Measurements from ENCODE around the gene PUM1. TPM values are rescaled to one million over a fixed set of nuclear protein-coding genes. Genes with fewer than 3 reads are reported as not detected.

The PUM1 gene
- total and polyA plus RNA-seq, 9 donors = 36.3 to 125 (median 112) TPM

GRCh38 chr1:30883389-30884172 is 181.9 kb downstream of the PUM1 start:
- H3K9me3 ChIP-seq = no peaks in the 10 kb centered on the region
- intact Hi-C loops (cut with DNase I) = no loop called here
- no peaks in the 10 kb centered on the region for H3K36me3 ChIP-seq
- H3K4me3 ChIP-seq = no peak overlapping the region
- H3K4me1 ChIP-seq (ENCODE audit: insufficient read depth) = peaks cover 3% of the 10 kb centered on the region
- H3K27ac ChIP-seq = no peak overlapping the region
- no peaks in the 10 kb centered on the region for H3K27me3 ChIP-seq
- TF ChIP-seq CTCF (IDR thresholded peaks at IDR 0.05) (no peak), EP300 (IDR thresholded peaks at IDR 0.05) (no peak), POLR2A (IDR thresholded peaks at IDR 0.05) (no peak)
- no peak for DNase-seq
- 63 to 78% (median 75%) methylated on average over 18 of the region's 18 CpGs for WGBS, 3 donors

GRCh38 chr1:30882678-30883388 is 182.7 kb downstream of the PUM1 start:
- H3K4me1 ChIP-seq (ENCODE audit: insufficient read depth) = peaks cover under 1% of the 10 kb centered on the region
- DNase-seq = no peak
- WGBS, 3 donors = 54 to 68% (median 59%) methylated on average over 14 of the region's 14 CpGs

More at GRCh38 chr1:30882678-30883388, 182.7 kb downstream of the PUM1 start:
- intact Hi-C loops (cut with DNase I) = no loop called here
- Histone ChIP-seq H3K27ac (no peak overlapping the region), H3K4me3 (no peak overlapping the region), H3K36me3 (no peaks in the 10 kb centered on the region), H3K27me3 (no peaks in the 10 kb centered on the region), H3K9me3 (no peaks in the 10 kb centered on the region)
- no peak for TF ChIP-seq POLR2A (IDR thresholded peaks at IDR 0.05)
- TF ChIP-seq EP300 (IDR thresholded peaks at IDR 0.05) = no peak
- TF ChIP-seq CTCF (IDR thresholded peaks at IDR 0.05) = no peak

Small RNA genes lying within 50 kb of the gene (small RNA-seq; reads per million reads assigned to genes)
- gene AL356320.1 (not detected), gene RN7SL371P (not detected)

Other genes starting within 250 kb of the PUM1 start
- gene SDC3, start 157.0 kb downstream of the PUM1 start, total RNA-seq = 10 to 100 TPM in 5 of 7 donors, 1 to 10 TPM in 2; 4.2 to 31.0 (median 23.0) TPM
- 10 to 100 TPM; 17.1 to 28.0 TPM for gene SDC3, start 157.0 kb downstream of the PUM1 start, polyA plus RNA-seq
- under 1 TPM; 0.12 to 0.46 (median 0.23) TPM for gene NKAIN1, start 174.2 kb upstream of the PUM1 start, total RNA-seq
- 1 to 10 TPM in 1 of 2 donors, under 1 TPM in 1; 0.05 to 1.2 TPM for gene NKAIN1, start 174.2 kb upstream of the PUM1 start, polyA plus RNA-seq
- 10 to 100 TPM; 32.9 to 62.3 (median 46.9) TPM for gene SNRNP40, start 231.1 kb upstream of the PUM1 start, total RNA-seq
- gene SNRNP40, start 231.1 kb upstream of the PUM1 start, polyA plus RNA-seq = 10 to 100 TPM; 26.0 to 42.8 TPM
- gene ZCCHC17, start 231.3 kb upstream of the PUM1 start, total RNA-seq = 10 to 100 TPM; 16.0 to 25.6 (median 21.5) TPM
- gene ZCCHC17, start 231.3 kb upstream of the PUM1 start, polyA plus RNA-seq = 10 to 100 TPM; 31.5 to 48.5 TPM